Mesendoderm (in vitro differentiated cells): ENCODE measurements around the gene CLIC4.
"Not testable (repeated sequence)": the region's sequence is repeated elsewhere in the genome, so short reads cannot be mapped to it uniquely, and the experiment has no call there.

Experiments
- DNase-seq: peaks from one replicate; pipeline ENCODE4 v3.0.0; 2013
- H2AK5ac ChIP-seq: 2 replicates; pipeline ENCODE4 v1.6.1; 2013; ENCODE audit warnings: low read length, inconsistent platforms
- H2BK120ac ChIP-seq: 2 replicates; pipeline ENCODE4 v1.6.1; 2013; ENCODE audit warnings: low read depth, mild to moderate bottlenecking, low read length, moderate library complexity, mixed read lengths
- H2BK15ac ChIP-seq: replicated peaks from 2 replicates; pipeline ENCODE4 v1.6.1; 2013; ENCODE audit warnings: low read depth, mild to moderate bottlenecking, moderate library complexity
- H2BK5ac ChIP-seq: 2 replicates; pipeline ENCODE4 v1.6.1; 2013; ENCODE audit warnings: low read length, inconsistent platforms
- H3K18ac ChIP-seq: 2 replicates; pipeline ENCODE4 v1.6.1; 2013; ENCODE audit warnings: mild to moderate bottlenecking, low read length, mixed read lengths
- H3K23ac ChIP-seq: one replicate; pipeline ENCODE4 v1.6.1; 2013; ENCODE audit warnings: low read length
- H3K27ac ChIP-seq: 2 replicates; pipeline ENCODE4 v1.5.1; 2013; ENCODE audit warnings: low read depth, mild to moderate bottlenecking, inconsistent platforms, low read length, moderate library complexity
- H3K27me3 ChIP-seq: 2 replicates; pipeline ENCODE4 v1.6.1; 2013; ENCODE audit warnings: low read length, control low read depth, mild to moderate bottlenecking, inconsistent platforms; ENCODE audit not compliant: insufficient read depth, poor library complexity
- H3K36me3 ChIP-seq: 2 replicates; pipeline ENCODE4 v1.6.1; 2013; ENCODE audit warnings: low read length, inconsistent platforms; ENCODE audit not compliant: control insufficient read depth, insufficient read depth
- H3K4ac ChIP-seq: one replicate; pipeline ENCODE4 v1.6.1; 2013; ENCODE audit warnings: low read depth, mild to moderate bottlenecking, low read length, moderate library complexity
- H3K4me1 ChIP-seq: 2 replicates; pipeline ENCODE4 v1.6.1; 2013; ENCODE audit warnings: low read depth, low read length, inconsistent platforms; ENCODE audit not compliant: control insufficient read depth
- H3K4me2 ChIP-seq: 2 replicates; pipeline ENCODE4 v1.6.1; 2013; ENCODE audit warnings: low read length
- H3K4me3 ChIP-seq: 2 replicates; pipeline ENCODE4 v1.5.1; 2013; ENCODE audit warnings: mild to moderate bottlenecking, low read length
- H3K56ac ChIP-seq: one replicate; pipeline ENCODE4 v1.6.1; 2013; ENCODE audit warnings: low read length
- H3K79me1 ChIP-seq: 2 replicates; pipeline ENCODE4 v1.6.1; 2013; ENCODE audit warnings: low read length, inconsistent platforms
- H3K79me2 ChIP-seq: 2 replicates; pipeline ENCODE4 v1.6.1; 2013; ENCODE audit warnings: mild to moderate bottlenecking, low read length; ENCODE audit not compliant: control insufficient read depth, insufficient read depth
- H3K9ac ChIP-seq: 2 replicates; pipeline ENCODE4 v1.6.1; 2013; ENCODE audit warnings: low read length, inconsistent platforms
- H4K5ac ChIP-seq: one replicate; pipeline ENCODE4 v1.6.1; 2013; ENCODE audit warnings: low read length
- H4K8ac ChIP-seq: one replicate; pipeline ENCODE4 v1.6.1; 2013; ENCODE audit warnings: low read depth, mild to moderate bottlenecking, control low read depth, low read length, moderate library complexity
- WGBS: extraction: QIAGEN DNeasy Blood & Tissue Kit; methylation state at CpG from one replicate; pipeline ENCODE4 v1.1.7; 2013; ENCODE audit warnings: low lambda C conversion rate, missing lambda C conversion rate; ENCODE audit not compliant: insufficient coverage; ENCODE audit errors: extremely low coverage; 5-methylcytosine and 5-hydroxymethylcytosine counted together

CLIC4 gene

DNA sequence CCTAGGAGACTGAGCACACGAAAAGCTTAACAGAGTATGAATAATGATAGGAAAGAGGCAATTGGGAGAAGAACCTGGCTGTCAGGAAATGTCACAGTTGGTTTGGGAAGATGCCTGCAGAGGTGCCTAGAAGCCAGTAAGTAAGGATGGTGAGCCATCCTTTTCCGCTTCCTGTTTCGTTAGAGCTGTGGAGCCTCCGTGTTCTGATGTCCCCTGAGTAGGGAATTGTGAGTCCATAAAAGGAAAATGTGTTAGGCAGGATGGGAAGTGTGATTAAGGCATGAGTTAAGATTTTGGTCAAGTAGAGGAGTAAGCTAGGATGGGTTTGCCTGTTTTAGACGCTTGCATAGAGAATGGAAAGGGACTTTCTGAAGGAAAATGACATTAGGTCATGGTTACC lies 9.0 kb downstream of the CLIC4 start:
- Histone ChIP-seq H3K4me2 (no peak overlapping the region), H3K4me1 (no peaks in the 10 kb centered on the region), H2BK5ac (no peak overlapping the region), H4K8ac (no peak overlapping the region), H3K9ac (no peak overlapping the region), H2BK15ac (no peak overlapping the region), H3K79me1 (peaks cover 3% of the 10 kb centered on the region), H3K4me3 (no peak overlapping the region), H4K5ac (no peak overlapping the region), H3K27me3 (no peaks in the 10 kb centered on the region), H3K23ac (no peak overlapping the region), H3K27ac (no peak overlapping the region), H2BK120ac (no peak overlapping the region), H3K56ac (no peak overlapping the region), H3K4ac (no peak overlapping the region), H3K79me2 (peaks cover 77% of the 10 kb centered on the region), H3K36me3 (no peaks in the 10 kb centered on the region), H3K18ac (no peak overlapping the region), H2AK5ac (no peak overlapping the region)
- DNase-seq = peak; percentile 48
- WGBS = no CpG with 5 or more reads among the region's 5 CpGs

DNA sequence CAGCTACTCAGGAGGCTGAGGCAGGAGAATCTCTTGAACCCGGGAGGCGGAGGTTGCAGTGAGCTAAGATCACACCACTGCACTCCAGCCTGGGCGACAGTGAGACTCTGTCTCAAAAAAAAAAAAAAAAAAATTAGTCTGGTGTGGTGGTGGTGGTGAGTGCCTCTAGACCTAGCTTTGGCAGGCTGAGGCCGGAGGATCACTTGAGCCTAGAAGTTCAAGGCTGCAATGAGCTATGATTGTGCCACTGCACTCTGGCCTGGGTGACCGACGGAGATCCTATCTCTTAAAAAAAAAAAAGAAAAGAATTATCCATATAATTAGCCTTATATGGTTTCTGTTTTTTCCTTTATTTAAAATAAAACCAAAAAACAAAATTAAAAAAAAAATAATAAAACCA lies 10.1 kb downstream of the CLIC4 start:
- not testable (repeated sequence) for H3K4me3 ChIP-seq, H3K27ac ChIP-seq, H3K79me1 ChIP-seq, H3K4me1 ChIP-seq, DNase-seq, H3K56ac ChIP-seq, H2BK15ac ChIP-seq, H3K9ac ChIP-seq, H3K4ac ChIP-seq, H3K23ac ChIP-seq, H4K5ac ChIP-seq, H2BK120ac ChIP-seq, H2BK5ac ChIP-seq, H2AK5ac ChIP-seq, H3K36me3 ChIP-seq, H3K4me2 ChIP-seq, H3K18ac ChIP-seq, H3K27me3 ChIP-seq, H4K8ac ChIP-seq
- WGBS = no CpG with 5 or more reads among the region's 6 CpGs
- peaks cover 76% of the 10 kb centered on the region for H3K79me2 ChIP-seq

DNA sequence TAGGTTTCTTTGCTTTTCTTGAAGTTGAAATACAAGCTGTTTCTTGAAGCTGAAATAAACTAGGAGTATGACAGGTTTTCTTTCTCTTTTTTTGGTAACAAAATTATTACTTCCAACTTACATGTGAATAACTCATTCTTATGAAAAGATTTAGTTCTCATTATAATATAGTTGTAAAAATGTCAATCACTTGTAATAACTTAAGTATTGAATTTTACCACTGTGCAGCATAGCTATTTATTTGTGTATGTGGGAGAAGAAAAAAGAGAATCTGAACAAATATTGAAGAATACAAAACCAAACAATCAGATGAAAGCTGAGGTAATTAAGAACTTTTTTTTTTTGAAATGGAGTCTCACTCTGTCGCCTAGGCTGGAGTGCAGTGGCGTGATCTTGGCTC lies 11.1 kb downstream of the CLIC4 start:
- Histone ChIP-seq H3K9ac (no peak overlapping the region), H3K4ac (no peak overlapping the region), H3K36me3 (no peaks in the 10 kb centered on the region), H4K5ac (no peak overlapping the region), H2BK120ac (no peak overlapping the region), H3K79me2 (peaks cover 76% of the 10 kb centered on the region), H3K4me1 (peaks cover 3% of the 10 kb centered on the region), H3K27ac (no peak overlapping the region), H2AK5ac (no peak overlapping the region), H2BK5ac (no peak overlapping the region), H4K8ac (no peak overlapping the region), H2BK15ac (no peak overlapping the region), H3K4me2 (no peak overlapping the region), H3K18ac (no peak overlapping the region), H3K56ac (no peak overlapping the region), H3K23ac (no peak overlapping the region), H3K27me3 (no peaks in the 10 kb centered on the region), H3K79me1 (peaks cover 16% of the 10 kb centered on the region), H3K4me3 (no peak overlapping the region)
- WGBS = no CpG with 5 or more reads among the region's 2 CpGs
- DNase-seq = no peak

DNA sequence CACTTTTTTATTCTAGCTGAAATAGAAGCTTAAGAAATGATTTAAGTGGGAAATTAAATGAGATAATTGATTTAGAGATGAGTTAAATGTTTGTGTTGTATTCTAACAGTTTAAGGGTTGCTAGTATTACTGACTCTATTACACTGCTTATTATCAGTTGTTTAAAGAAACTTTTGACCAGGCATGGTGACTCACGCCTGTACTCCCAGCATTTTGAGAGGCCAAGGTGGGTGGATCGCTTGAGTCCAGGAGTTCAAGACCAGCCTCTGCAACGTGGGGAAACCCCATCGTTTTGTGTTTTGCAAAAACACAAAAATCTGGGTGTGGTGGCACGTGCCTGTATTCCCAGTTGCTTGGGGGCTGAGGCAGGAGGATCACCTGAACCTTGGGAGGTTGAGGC lies 14.2 kb downstream of the CLIC4 start:
- H3K23ac ChIP-seq = no peak overlapping the region
- no peak overlapping the region for H3K27ac ChIP-seq
- DNase-seq = no peak
- H3K9ac ChIP-seq = no peak overlapping the region
- H3K27me3 ChIP-seq = no peaks in the 10 kb centered on the region
- peaks cover 27% of the 10 kb centered on the region for H3K79me1 ChIP-seq
- H3K4me1 ChIP-seq = peaks cover 6% of the 10 kb centered on the region
- H4K5ac ChIP-seq = no peak overlapping the region
- H3K79me2 ChIP-seq = peaks cover 78% of the 10 kb centered on the region
- no peak overlapping the region for H3K4me3 ChIP-seq
- H4K8ac ChIP-seq = no peak overlapping the region
- H3K4ac ChIP-seq = no peak overlapping the region
- no peak overlapping the region for H2AK5ac ChIP-seq
- WGBS = no CpG with 5 or more reads among the region's 5 CpGs
- H3K36me3 ChIP-seq = no peaks in the 10 kb centered on the region
- no peak overlapping the region for H2BK15ac ChIP-seq
- H3K56ac ChIP-seq = no peak overlapping the region
- H2BK5ac ChIP-seq = no peak overlapping the region
- no peak overlapping the region for H3K4me2 ChIP-seq
- no peak overlapping the region for H3K18ac ChIP-seq
- no peak overlapping the region for H2BK120ac ChIP-seq

DNA sequence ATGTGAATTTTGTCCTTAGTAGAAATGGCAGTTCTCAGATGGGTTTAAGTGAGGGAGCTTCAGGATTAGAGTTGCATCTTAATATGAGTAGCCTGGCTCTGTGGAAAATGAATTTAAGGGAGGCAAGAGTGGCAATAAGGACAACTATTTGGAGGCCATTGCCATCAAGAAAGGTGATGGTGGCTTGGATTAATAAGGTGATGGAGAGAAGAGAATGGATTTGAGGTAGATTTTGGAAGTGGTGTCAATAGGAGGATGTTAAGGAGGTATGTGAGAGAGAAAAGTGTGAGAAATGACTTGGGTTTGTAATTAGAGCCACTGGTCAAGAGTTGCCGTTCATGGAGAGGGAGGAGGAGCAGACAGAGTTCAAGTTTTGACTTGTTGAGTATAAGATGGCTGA lies 16.3 kb downstream of the CLIC4 start:
- Histone ChIP-seq H2BK15ac (no peak overlapping the region), H3K23ac (no peak overlapping the region), H3K79me1 (peaks cover 27% of the 10 kb centered on the region), H3K79me2 (peaks cover 80% of the 10 kb centered on the region), H3K18ac (no peak overlapping the region), H3K9ac (no peak overlapping the region), H4K8ac (no peak overlapping the region), H3K27me3 (no peaks in the 10 kb centered on the region), H3K4me1 (peaks cover 6% of the 10 kb centered on the region), H3K36me3 (no peaks in the 10 kb centered on the region), H3K27ac (no peak overlapping the region), H2BK5ac (no peak overlapping the region), H4K5ac (no peak overlapping the region), H2BK120ac (no peak overlapping the region), H2AK5ac (no peak overlapping the region), H3K56ac (no peak overlapping the region), H3K4ac (no peak overlapping the region), H3K4me2 (no peak overlapping the region), H3K4me3 (no peak overlapping the region)
- no peak for DNase-seq
- no CpG with 5 or more reads among the region's 1 CpG for WGBS

DNA sequence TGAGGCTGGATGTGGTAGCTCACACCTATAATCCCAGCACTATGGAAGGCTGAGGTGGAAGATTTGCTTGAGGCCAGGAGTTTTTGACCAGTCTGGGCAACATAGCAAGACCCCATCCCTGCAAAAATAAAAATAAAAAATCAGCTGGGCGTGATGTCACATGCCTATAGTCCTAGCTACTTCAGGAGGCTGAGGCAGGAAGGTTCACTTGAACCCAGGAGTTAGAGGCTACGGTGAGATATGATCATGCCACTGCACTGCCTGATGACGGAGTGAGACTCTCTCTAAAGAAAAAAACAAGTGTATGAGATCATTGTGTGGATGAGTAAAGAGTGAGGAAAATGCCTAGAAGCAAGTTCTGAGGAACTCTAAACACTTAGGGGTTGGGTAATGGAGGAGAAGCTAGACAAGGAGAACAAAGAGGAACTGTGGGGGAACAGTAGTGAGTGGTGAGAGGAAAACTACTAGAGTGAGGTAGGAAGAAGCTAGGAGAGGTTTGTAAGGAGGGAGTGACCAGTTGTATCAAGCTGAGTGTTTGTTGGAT lies 17.0 kb downstream of the CLIC4 start:
- peaks cover 79% of the 10 kb centered on the region for H3K79me2 ChIP-seq
- no peak overlapping the region for H3K23ac ChIP-seq
- H3K9ac ChIP-seq = no peak overlapping the region
- no peak overlapping the region for H3K56ac ChIP-seq
- H2BK15ac ChIP-seq = no peak overlapping the region
- no peak overlapping the region for H4K8ac ChIP-seq
- DNase-seq = no peak
- no CpG with 5 or more reads among the region's 3 CpGs for WGBS
- no peak overlapping the region for H3K27ac ChIP-seq
- no peak overlapping the region for H2BK120ac ChIP-seq
- no peak overlapping the region for H3K4ac ChIP-seq
- no peak overlapping the region for H2AK5ac ChIP-seq
- no peak overlapping the region for H3K18ac ChIP-seq
- no peaks in the 10 kb centered on the region for H3K27me3 ChIP-seq
- no peak overlapping the region for H2BK5ac ChIP-seq
- H3K4me1 ChIP-seq = peaks cover 6% of the 10 kb centered on the region
- no peak overlapping the region for H3K4me2 ChIP-seq
- H3K79me1 ChIP-seq = peaks cover 28% of the 10 kb centered on the region
- H4K5ac ChIP-seq = no peak overlapping the region
- H3K4me3 ChIP-seq = no peak overlapping the region
- H3K36me3 ChIP-seq = no peaks in the 10 kb centered on the region
